Natural killer cell treated with Interleukin-12 subunit alpha and Interleukin-12 subunit beta and Interleukin-15 and Interleukin-18, amount 100 ng/mL, for 72 hours (primary cell): Measurements from ENCODE around the gene MSI2. TPM values are rescaled to one million over a fixed set of nuclear protein-coding genes. Genes with fewer than 3 reads are reported as not detected.

ENCODE experiments used
- ATAC-seq, 2 donors: fragments of 150-1000 bp; cut with Tn5 transposase in 1 of 2; sonication (Bioruptor Pico), chemical (Tn5 transposase) in 1 of 2; 2 replicates each; pipeline ENCODE4 v1.10.0; 2021
- DNase-seq: peaks from one replicate; pipeline ENCODE4 v3.0.0; 2022; ENCODE audit warnings: low spot score
- H3K27ac Mint-ChIP-seq, 2 donors: 1 replicate in 1 of 2; 2 replicates in 1 of 2; pipeline ENCODE4 v1.8.0; 2022; ENCODE audit warnings: mixed read lengths in 2 of 2, mild to moderate bottlenecking in 1 of 2, moderate library complexity in 1 of 2
- H3K27me3 Mint-ChIP-seq, 2 donors: 1 replicate in 1 of 2; 2 replicates in 1 of 2; pipeline ENCODE4 v1.8.0; 2022; ENCODE audit warnings: mixed read lengths in 2 of 2
- H3K36me3 Mint-ChIP-seq: one replicate; pipeline ENCODE4 v1.8.0; 2022; ENCODE audit warnings: mixed read lengths
- H3K4me1 Mint-ChIP-seq, 2 donors: 1 replicate in 1 of 2; 2 replicates in 1 of 2; pipeline ENCODE4 v1.8.0; 2022; ENCODE audit warnings: low read depth in 2 of 2, mixed read lengths in 2 of 2, mild to moderate bottlenecking in 1 of 2
- H3K4me3 Mint-ChIP-seq: one replicate; pipeline ENCODE4 v1.8.0; 2022; ENCODE audit warnings: mixed read lengths
- H3K9me3 Mint-ChIP-seq: 2 replicates; pipeline ENCODE4 v1.8.0; 2022; ENCODE audit warnings: mixed read lengths
- total RNA-seq, 2 donors: library from RNA; stranded (reverse); gene quantifications; one replicate each; pipeline ENCODE4 v1.2.3, GENCODE V29; 2022

The MSI2 gene
- total RNA-seq, 2 donors from 2014 or later: 51.3 to 126 TPM

GRCh38 chr17:57439651-57440050 lies 183.3 kb downstream of the MSI2 start:
- H3K4me3 Mint-ChIP-seq: no peak overlapping the region

GRCh38 chr17:57440522-57441269 lies 184.4 kb downstream of the MSI2 start:
- no peaks in the 10 kb centered on the region for H3K9me3 Mint-ChIP-seq
- peaks cover 45 to 57% of the 10 kb centered on the region in 2 donors for H3K4me1 Mint-ChIP-seq
- peak overlapping the region; percentile 67 to 73 for H3K27ac Mint-ChIP-seq
- H3K36me3 Mint-ChIP-seq: no peaks in the 10 kb centered on the region
- peak overlapping the region; percentile 61 for H3K4me3 Mint-ChIP-seq
- ATAC-seq: peak; percentile 63 to 83
- DNase-seq: no peak
- H3K27me3 Mint-ChIP-seq: peaks cover 3 to 27% of the 10 kb centered on the region in 2 donors

More at GRCh38 chr17:57439651-57440050, 183.3 kb downstream of the MSI2 start:
- peaks cover 0 to 26% of the 10 kb centered on the region in 2 donors for H3K27me3 Mint-ChIP-seq
- ATAC-seq: no peak
- no peaks in the 10 kb centered on the region for H3K36me3 Mint-ChIP-seq
- peak overlapping the region; percentile 67 to 73 for H3K27ac Mint-ChIP-seq
- no peak for DNase-seq
- H3K9me3 Mint-ChIP-seq: no peaks in the 10 kb centered on the region
- H3K4me1 Mint-ChIP-seq: peaks cover 43 to 56% of the 10 kb centered on the region in 2 donors

GRCh38 chr17:57441270-57441600 lies 184.9 kb downstream of the MSI2 start:
- Mint-ChIP-seq H3K4me3 (peak overlapping the region; percentile 11), H3K4me1 (peaks cover 46 to 57% of the 10 kb centered on the region in 2 donors), H3K27me3 (peaks cover 8 to 29% of the 10 kb centered on the region in 2 donors), H3K9me3 (no peaks in the 10 kb centered on the region), H3K36me3 (no peaks in the 10 kb centered on the region), H3K27ac (peak overlapping the region; percentile 67 to 73)
- no peak for ATAC-seq
- DNase-seq: no peak

GRCh38 chr17:57442401-57442823 lies 186.1 kb downstream of the MSI2 start:
- H3K27me3 Mint-ChIP-seq: peaks cover 11 to 26% of the 10 kb centered on the region in 2 donors
- no peak for ATAC-seq
- no peaks in the 10 kb centered on the region for H3K9me3 Mint-ChIP-seq

GRCh38 chr17:57442914-57443571 lies 186.7 kb downstream of the MSI2 start:
- no peaks in the 10 kb centered on the region for H3K36me3 Mint-ChIP-seq
- H3K4me3 Mint-ChIP-seq: peak overlapping the region; percentile 47
- peaks cover 11 to 26% of the 10 kb centered on the region in 2 donors for H3K27me3 Mint-ChIP-seq
- peak overlapping the region; percentile 67 to 73 for H3K27ac Mint-ChIP-seq
- DNase-seq: no peak
- no peaks in the 10 kb centered on the region for H3K9me3 Mint-ChIP-seq
- H3K4me1 Mint-ChIP-seq: peaks cover 42 to 50% of the 10 kb centered on the region in 2 donors
- peak; percentile 78 to 83 for ATAC-seq

More at GRCh38 chr17:57442401-57442823, 186.1 kb downstream of the MSI2 start:
- peak overlapping the region; percentile 67 to 73 for H3K27ac Mint-ChIP-seq
- H3K36me3 Mint-ChIP-seq: no peaks in the 10 kb centered on the region
- H3K4me3 Mint-ChIP-seq: peak overlapping the region; percentile 47
- peaks cover 41 to 56% of the 10 kb centered on the region in 2 donors for H3K4me1 Mint-ChIP-seq
- no peak for DNase-seq

GRCh38 chr17:57443781-57444180 lies 187.5 kb downstream of the MSI2 start:
- H3K9me3 Mint-ChIP-seq: no peaks in the 10 kb centered on the region
- peaks cover 11 to 28% of the 10 kb centered on the region in 2 donors for H3K27me3 Mint-ChIP-seq
- peak overlapping the region; percentile 67 to 73 for H3K27ac Mint-ChIP-seq
- H3K4me1 Mint-ChIP-seq: peaks cover 42 to 47% of the 10 kb centered on the region in 2 donors
- ATAC-seq (no peak), DNase-seq (no peak)
- H3K4me3 Mint-ChIP-seq: no peak overlapping the region
- no peaks in the 10 kb centered on the region for H3K36me3 Mint-ChIP-seq

- H3K27ac Mint-ChIP-seq: peak overlapping the region in 1 of 2 donors; percentile 32
- H3K36me3 Mint-ChIP-seq: no peaks in the 10 kb centered on the region
- no peak for DNase-seq
- ATAC-seq: no peak
- H3K4me1 Mint-ChIP-seq: peaks cover 38 to 40% of the 10 kb centered on the region in 2 donors
- no peaks in the 10 kb centered on the region for H3K9me3 Mint-ChIP-seq
- H3K4me3 Mint-ChIP-seq: no peak overlapping the region
- H3K27me3 Mint-ChIP-seq: peaks cover 11 to 29% of the 10 kb centered on the region in 2 donors
These were observed 188.5 kb downstream of the MSI2 start for GRCh38 chr17:57444682-57445450.

- Mint-ChIP-seq H3K9me3 (no peaks in the 10 kb centered on the region), H3K4me3 (no peak overlapping the region), H3K36me3 (no peaks in the 10 kb centered on the region), H3K27me3 (peaks cover 15 to 28% of the 10 kb centered on the region in 2 donors), H3K4me1 (peaks cover 30 to 32% of the 10 kb centered on the region in 2 donors), H3K27ac (peak overlapping the region in 1 of 2 donors; percentile 32)
- no peak for DNase-seq
- ATAC-seq: no peak
These were observed 189.6 kb downstream of the MSI2 start for GRCh38 chr17:57445772-57446472.

GRCh38 chr17:57447357-57447989 lies 191.2 kb downstream of the MSI2 start:
- Mint-ChIP-seq H3K4me3 (no peak overlapping the region), H3K27ac (no peak overlapping the region), H3K9me3 (no peaks in the 10 kb centered on the region), H3K4me1 (peaks cover 28 to 31% of the 10 kb centered on the region in 2 donors), H3K27me3 (peaks cover 17 to 35% of the 10 kb centered on the region in 2 donors), H3K36me3 (no peaks in the 10 kb centered on the region)
- no peak for ATAC-seq
- DNase-seq: no peak

- no peak overlapping the region for H3K27ac Mint-ChIP-seq
- peaks cover 24 to 32% of the 10 kb centered on the region in 2 donors for H3K4me1 Mint-ChIP-seq
- peaks cover 17 to 36% of the 10 kb centered on the region in 2 donors for H3K27me3 Mint-ChIP-seq
- no peak overlapping the region for H3K4me3 Mint-ChIP-seq
- no peaks in the 10 kb centered on the region for H3K36me3 Mint-ChIP-seq
- H3K9me3 Mint-ChIP-seq: no peaks in the 10 kb centered on the region
- no peak for DNase-seq
- no peak for ATAC-seq
These were observed 191.9 kb downstream of the MSI2 start for GRCh38 chr17:57447990-57448758.

- H3K4me1 Mint-ChIP-seq: peaks cover 24 to 32% of the 10 kb centered on the region in 2 donors
- H3K27me3 Mint-ChIP-seq: peaks cover 17 to 38% of the 10 kb centered on the region in 2 donors
- no peak overlapping the region for H3K4me3 Mint-ChIP-seq
- H3K27ac Mint-ChIP-seq: no peak overlapping the region
- H3K9me3 Mint-ChIP-seq: no peaks in the 10 kb centered on the region
- no peaks in the 10 kb centered on the region for H3K36me3 Mint-ChIP-seq
- no peak for DNase-seq
- no peak for ATAC-seq
These were observed 192.5 kb downstream of the MSI2 start for GRCh38 chr17:57448759-57449283.

GRCh38 chr17:57451191-57451590 lies 194.9 kb downstream of the MSI2 start:
- Mint-ChIP-seq H3K27me3 (peaks cover 10 to 29% of the 10 kb centered on the region in 2 donors), H3K36me3 (peaks cover 10% of the 10 kb centered on the region), H3K9me3 (no peaks in the 10 kb centered on the region), H3K27ac (peak overlapping the region in 1 of 2 donors; percentile 67), H3K4me3 (no peak overlapping the region), H3K4me1 (peaks cover 41 to 46% of the 10 kb centered on the region in 2 donors)
- no peak for DNase-seq
- ATAC-seq: no peak
